CD4-positive, alpha-beta T cell (primary cell): ENCODE measurements around the gene ANKS1B. TPM values are rescaled to one million over a fixed set of nuclear protein-coding genes. Genes with fewer than 3 reads are reported as not detected.

Experiments used
- ATAC-seq: fragments of 200-7000 bp; cut with Tn5 transposase; one replicate; pipeline ENCODE4 v1.10.0; 2022; ENCODE audit warnings: mild to moderate bottlenecking; ENCODE audit not compliant: poor library complexity
- CTCF ChIA-PET: fragments of 350-600 bp; sonication (Branson Sonifier 250); formaldehyde crosslinking; loops from one replicate; lab custom pipeline; 2021; ENCODE audit warnings: antibody characterized with exemption, inconsistent platforms; lab: Charles Lee
- POLR2A ChIA-PET: fragments of 350-600 bp; sonication (Branson Sonifier 250); formaldehyde crosslinking; loops from one replicate; lab custom pipeline; 2021; ENCODE audit warnings: antibody characterized with exemption, inconsistent platforms; lab: Charles Lee
- DNase-seq, 14 experiments: peaks; one replicate each; pipeline ENCODE4 v3.0.0-alpha.2; 2013 to 2020; ENCODE audit warnings: mixed read lengths in 2 of 14
- H3K27ac ChIP-seq, 2 donors: one replicate each; pipeline versions ENCODE4 v1.5.1 to v1.7.0; 2013; ENCODE audit warnings: low read length in 2 of 2, low read depth in 1 of 2, mild to moderate bottlenecking in 1 of 2
- H3K27me3 ChIP-seq, 2 experiments: 1 replicate in 1 of 2; 2 replicates in 1 of 2; pipeline versions ENCODE4 v1.6.1 to v1.7.0; 2013; ENCODE audit warnings: low read length in 2 of 2, control low read depth in 1 of 2, mild to moderate bottlenecking in 1 of 2, moderate library complexity in 1 of 2; ENCODE audit not compliant: insufficient read depth in 2 of 2, control insufficient read depth in 1 of 2
- H3K36me3 ChIP-seq: one replicate; pipeline ENCODE4 v1.6.1; 2013; ENCODE audit warnings: low read length, control low read depth; ENCODE audit not compliant: insufficient read depth
- H3K4me1 ChIP-seq: one replicate; pipeline ENCODE4 v1.6.1; 2013; ENCODE audit warnings: low read length, control low read depth; ENCODE audit not compliant: insufficient read depth
- H3K4me3 ChIP-seq: one replicate; pipeline ENCODE4 v1.5.1; 2013; ENCODE audit warnings: mild to moderate bottlenecking, low read length, moderate library complexity
- H3K9me3 ChIP-seq, 2 experiments: 1 replicate in 1 of 2; 2 replicates in 1 of 2; pipeline versions ENCODE4 v1.6.1 to v1.7.0; 2013; ENCODE audit warnings: low read length in 2 of 2, mild to moderate bottlenecking in 2 of 2, control low read depth in 1 of 2, moderate library complexity in 1 of 2; ENCODE audit not compliant: control insufficient read depth in 1 of 2, insufficient read depth in 1 of 2
- H3K27ac Mint-ChIP-seq: one replicate; pipeline ENCODE4 v1.8.0; 2020; ENCODE audit warnings: mixed read lengths
- H3K27me3 Mint-ChIP-seq: one replicate; pipeline ENCODE4 v1.8.0; 2021; ENCODE audit warnings: mixed read lengths
- H3K36me3 Mint-ChIP-seq: one replicate; pipeline ENCODE4 v1.8.0; 2021; ENCODE audit warnings: low read depth, mixed read lengths
- H3K4me1 Mint-ChIP-seq: one replicate; pipeline ENCODE4 v1.8.0; 2021; ENCODE audit warnings: low read depth, mixed read lengths
- H3K4me3 Mint-ChIP-seq: one replicate; pipeline ENCODE4 v1.8.0; 2020; ENCODE audit warnings: mild to moderate bottlenecking, mixed read lengths
- H3K9me3 Mint-ChIP-seq: one replicate; pipeline ENCODE4 v1.8.0; 2020; ENCODE audit warnings: mixed read lengths
- intact Hi-C, 2 experiments: fragments of 100-400 bp; cut with DNase I in 1 of 2; cut with micrococcal nuclease in 1 of 2; formaldehyde crosslinking; loops; one replicate each; pipeline versions ENCODE4 v1.15.1 to v1.9.0; 2023 to 2025; cut with DNase I, micrococcal nuclease
- total RNA-seq, 174 experiments: library from RNA in 2 of 174; stranded (reverse) in 2 of 174; gene quantifications; one replicate each; pipeline ENCODE4 v1.2.3 and lab custom pipeline; 2021 to 2026
- TF ChIP-seq, protein P1 (sequence below): fragments of 200-600 bp; IDR thresholded peaks from one replicate; pipeline ENCODE4 v1.8.0; 2022; ENCODE audit warnings: antibody characterized with exemption, mild to moderate bottlenecking

ANKS1B gene
- total RNA-seq, 2 experiments from 2014 or later = 0.16 to 1.1 TPM

- Histone ChIP-seq H3K4me3 (no peak overlapping the region), H3K27ac (no peak overlapping the region), H3K4me1 (no peaks in the 10 kb centered on the region), H3K9me3 (no peaks in the 10 kb centered on the region), H3K27me3 (no peaks in the 10 kb centered on the region), H3K36me3 (no peaks in the 10 kb centered on the region)
- no peak overlapping the region for H3K27ac Mint-ChIP-seq
- no peaks in the 10 kb centered on the region for H3K36me3 Mint-ChIP-seq
- TF ChIP-seq, protein P1, sequence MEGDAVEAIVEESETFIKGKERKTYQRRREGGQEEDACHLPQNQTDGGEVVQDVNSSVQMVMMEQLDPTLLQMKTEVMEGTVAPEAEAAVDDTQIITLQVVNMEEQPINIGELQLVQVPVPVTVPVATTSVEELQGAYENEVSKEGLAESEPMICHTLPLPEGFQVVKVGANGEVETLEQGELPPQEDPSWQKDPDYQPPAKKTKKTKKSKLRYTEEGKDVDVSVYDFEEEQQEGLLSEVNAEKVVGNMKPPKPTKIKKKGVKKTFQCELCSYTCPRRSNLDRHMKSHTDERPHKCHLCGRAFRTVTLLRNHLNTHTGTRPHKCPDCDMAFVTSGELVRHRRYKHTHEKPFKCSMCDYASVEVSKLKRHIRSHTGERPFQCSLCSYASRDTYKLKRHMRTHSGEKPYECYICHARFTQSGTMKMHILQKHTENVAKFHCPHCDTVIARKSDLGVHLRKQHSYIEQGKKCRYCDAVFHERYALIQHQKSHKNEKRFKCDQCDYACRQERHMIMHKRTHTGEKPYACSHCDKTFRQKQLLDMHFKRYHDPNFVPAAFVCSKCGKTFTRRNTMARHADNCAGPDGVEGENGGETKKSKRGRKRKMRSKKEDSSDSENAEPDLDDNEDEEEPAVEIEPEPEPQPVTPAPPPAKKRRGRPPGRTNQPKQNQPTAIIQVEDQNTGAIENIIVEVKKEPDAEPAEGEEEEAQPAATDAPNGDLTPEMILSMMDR = no peak
- no peaks in the 10 kb centered on the region for H3K4me1 Mint-ChIP-seq
- no peaks in the 10 kb centered on the region for H3K9me3 Mint-ChIP-seq
- ChIA-PET POLR2A (no interaction called here), CTCF (no interaction called here)
- no peak overlapping the region for H3K4me3 Mint-ChIP-seq
- intact Hi-C loops = no loop called here
- DNase-seq (no peak), ATAC-seq (no peak)
- no peaks in the 10 kb centered on the region for H3K27me3 Mint-ChIP-seq
Measured at GRCh38 chr12:99954724-99955123, 30.0 kb downstream of the ANKS1B start.

- ChIA-PET POLR2A (no interaction called here), CTCF (no interaction called here)
- Histone ChIP-seq H3K27me3 (peaks cover 0 to 3% of the 10 kb centered on the region in 2 experiments), H3K27ac (no peak overlapping the region), H3K4me3 (no peak overlapping the region), H3K4me1 (no peaks in the 10 kb centered on the region), H3K36me3 (no peaks in the 10 kb centered on the region), H3K9me3 (no peaks in the 10 kb centered on the region)
- Mint-ChIP-seq H3K4me3 (no peak overlapping the region), H3K4me1 (no peaks in the 10 kb centered on the region), H3K9me3 (no peaks in the 10 kb centered on the region), H3K27me3 (peaks cover 5% of the 10 kb centered on the region), H3K36me3 (no peaks in the 10 kb centered on the region), H3K27ac (no peak overlapping the region)
- no peak for ATAC-seq
- DNase-seq = no peak
- TF ChIP-seq, protein P1 = no peak
- intact Hi-C loops = no loop called here
Measured at GRCh38 chr12:99948370-99948769, 36.4 kb downstream of the ANKS1B start.

- H3K27ac Mint-ChIP-seq = no peak overlapping the region
- DNase-seq (no peak), ATAC-seq (no peak)
- no peaks in the 10 kb centered on the region for H3K4me1 Mint-ChIP-seq
- CTCF ChIA-PET = no interaction called here
- H3K27me3 Mint-ChIP-seq = peaks cover 5% of the 10 kb centered on the region
- no peak overlapping the region for H3K4me3 Mint-ChIP-seq
- Histone ChIP-seq H3K4me3 (no peak overlapping the region), H3K27me3 (peaks cover 0 to 3% of the 10 kb centered on the region in 2 experiments), H3K9me3 (no peaks in the 10 kb centered on the region), H3K4me1 (no peaks in the 10 kb centered on the region), H3K36me3 (no peaks in the 10 kb centered on the region), H3K27ac (no peak overlapping the region)
- TF ChIP-seq, protein P1 = no peak
- intact Hi-C loops = no loop called here
- no peaks in the 10 kb centered on the region for H3K9me3 Mint-ChIP-seq
- H3K36me3 Mint-ChIP-seq = no peaks in the 10 kb centered on the region
- POLR2A ChIA-PET = no interaction called here
Measured at GRCh38 chr12:99946131-99946530, 38.6 kb downstream of the ANKS1B start.
